B cell (primary cell): Measurements from ENCODE around the gene TGFB1. TPM values are rescaled to one million over a fixed set of nuclear protein-coding genes. Genes with fewer than 3 reads are reported as not detected.
A peak's percentile ranks its signal among the peaks of the same experiment; 100 is the strongest.

Experiments
- ATAC-seq: fragments of 200-7000 bp; cut with Tn5 transposase; one replicate; pipeline ENCODE4 v1.10.0; 2021; ENCODE audit warnings: low read depth, mild to moderate bottlenecking, moderate number of reproducible peaks, moderate library complexity
- CTCF ChIA-PET: fragments of 350-600 bp; sonication (Branson Sonifier 250); formaldehyde crosslinking; loops from one replicate; lab custom pipeline; 2021; ENCODE audit warnings: antibody characterized with exemption, inconsistent platforms; lab: Charles Lee
- POLR2A ChIA-PET: fragments of 350-600 bp; sonication (Branson Sonifier 250); formaldehyde crosslinking; loops from one replicate; lab custom pipeline; 2021; ENCODE audit warnings: antibody characterized with exemption; lab: Charles Lee
- DNase-seq: peaks from one replicate; pipeline ENCODE4 v3.0.0; 2013
- H2AFZ ChIP-seq: 2 replicates; pipeline ENCODE4 v1.6.1; 2012; ENCODE audit warnings: mild to moderate bottlenecking, low read depth, low read length; ENCODE audit not compliant: insufficient read depth, poor library complexity, severe bottlenecking
- H3K27ac ChIP-seq, 2 donors: 1 replicate in 1 of 2; 2 replicates in 1 of 2; pipeline ENCODE4 v1.5.1; 2012 to 2013; ENCODE audit warnings: low read length in 2 of 2, mild to moderate bottlenecking in 2 of 2, moderate library complexity in 1 of 2
- H3K27me3 ChIP-seq, 4 experiments: fragments of 200-600 bp in 1 of 4; sonication (generic) in 1 of 4; replicated peaks in 1 of 4; 1 replicate in 2 of 4; 2 replicates in 2 of 4; pipeline versions ENCODE4 v1.6.1 to v1.7.0; 2013 to 2016; ENCODE audit warnings: low read length in 3 of 4, mild to moderate bottlenecking in 2 of 4, mixed read lengths in 1 of 4, moderate library complexity in 1 of 4; ENCODE audit not compliant: insufficient read depth in 4 of 4, control insufficient read depth in 3 of 4; ENCODE audit errors: control extremely low read depth in 1 of 4
- H3K36me3 ChIP-seq, 2 experiments: replicated peaks in 1 of 2; 1 replicate in 1 of 2; 2 replicates in 1 of 2; pipeline versions ENCODE4 v1.6.1 to v1.7.1; 2013; ENCODE audit warnings: low read length in 1 of 2; ENCODE audit not compliant: insufficient read depth in 2 of 2, control insufficient read depth in 1 of 2; ENCODE audit errors: control extremely low read depth in 1 of 2, extremely low read depth in 1 of 2
- H3K4me1 ChIP-seq, 2 donors: fragments of 200-600 bp in 1 of 2; sonication (generic) in 1 of 2; 1 replicate in 1 of 2; 2 replicates in 1 of 2; pipeline versions ENCODE4 v1.5.1 to v1.6.1; 2013 to 2017; ENCODE audit warnings: low read length in 2 of 2; ENCODE audit not compliant: control insufficient read depth in 2 of 2, insufficient read depth in 2 of 2
- H3K4me2 ChIP-seq: replicated peaks from 2 replicates; pipeline ENCODE3; 2012; ENCODE audit warnings: mild to moderate bottlenecking, low read depth, low read length; ENCODE audit not compliant: poor library complexity, severe bottlenecking
- H3K4me3 ChIP-seq, 5 experiments: fragments of 200-600 bp in 1 of 5; sonication (generic) in 1 of 5; 1 replicate in 3 of 5; 2 replicates in 2 of 5; pipeline versions ENCODE4 v1.5.1 to v1.7.0; 2011 to 2016; ENCODE audit warnings: low read length in 4 of 5, mild to moderate bottlenecking in 4 of 5, low read depth in 2 of 5, control low read depth in 1 of 5, moderate library complexity in 1 of 5; ENCODE audit not compliant: insufficient read depth in 1 of 5; ENCODE audit errors: control extremely low read depth in 1 of 5, extremely low read depth in 1 of 5
- H3K79me2 ChIP-seq: fragments of 200-600 bp; sonication (generic); one replicate; pipeline ENCODE4 v1.6.0; 2016; ENCODE audit warnings: low read length; ENCODE audit not compliant: control insufficient read depth, insufficient read depth
- H3K9ac ChIP-seq: fragments of 200-600 bp; sonication (generic); 2 replicates; pipeline ENCODE4 v1.6.1; 2017; ENCODE audit warnings: mild to moderate bottlenecking, low read length, moderate library complexity
- H3K9me3 ChIP-seq, 3 donors: one replicate each; pipeline versions ENCODE4 v1.6.1 to v1.7.1; 2013; ENCODE audit warnings: low read length in 2 of 3; ENCODE audit not compliant: control insufficient read depth in 2 of 3, insufficient read depth in 1 of 3; ENCODE audit errors: control extremely low read depth in 1 of 3
- H4K20me1 ChIP-seq: 2 replicates; pipeline ENCODE4 v1.6.0; 2012; ENCODE audit warnings: mild to moderate bottlenecking, low read length; ENCODE audit not compliant: insufficient read depth, control insufficient read depth, poor library complexity, severe bottlenecking
- H3K27ac Mint-ChIP-seq: one replicate; pipeline ENCODE4 v1.8.0; 2021; ENCODE audit warnings: mixed read lengths
- H3K27me3 Mint-ChIP-seq: one replicate; pipeline ENCODE4 v1.8.0; 2021; ENCODE audit warnings: mixed read lengths
- H3K4me1 Mint-ChIP-seq: one replicate; pipeline ENCODE4 v1.8.0; 2021; ENCODE audit warnings: mixed read lengths
- H3K4me3 Mint-ChIP-seq: one replicate; pipeline ENCODE4 v1.8.0; 2021; ENCODE audit warnings: mixed read lengths
- H3K9me3 Mint-ChIP-seq: one replicate; pipeline ENCODE4 v1.8.0; 2022; ENCODE audit warnings: mixed read lengths; ENCODE audit not compliant: insufficient read depth
- EZH2 ChIP-seq: IDR thresholded peaks from 2 replicates; pipeline ENCODE4 v1.6.1; 2012; ENCODE audit warnings: borderline replicate concordance, low read depth, mild to moderate bottlenecking, moderate library complexity, low read length; ENCODE audit not compliant: insufficient read depth, poor library complexity, severe bottlenecking
- WGBS: methylation state at CpG from one replicate; pipeline ENCODE4 v1.1.5; 2013; ENCODE audit warnings: missing lambda C conversion rate; ENCODE audit not compliant: insufficient coverage; 5-methylcytosine and 5-hydroxymethylcytosine counted together
- intact Hi-C: fragments of 100-400 bp; cut with micrococcal nuclease; formaldehyde crosslinking; loops from one replicate; pipeline ENCODE4 v1.10.0; 2022
- polyA plus RNA-seq: library from polyadenylated mRNA; depleted of rRNA; stranded (reverse); fragments of >200 nt; gene quantifications from 2 replicates; pipeline ENCODE4 v1.2.3, GENCODE V29; 2012
- total RNA-seq, 2 donors: library from RNA; stranded (reverse); fragments of 120-200 nt in 1 of 2; gene quantifications; 1 replicate in 1 of 2; 2 replicates in 1 of 2; pipeline versions ENCODE4 v1.2.3 to v1.2.4, GENCODE V29; 2013 to 2022
- TF ChIP-seq, protein P1 (sequence below): fragments of 200-600 bp; IDR thresholded peaks from one replicate; pipeline ENCODE4 v1.8.0; 2022; ENCODE audit warnings: antibody characterized with exemption, mild to moderate bottlenecking

TGFB1 gene
- total and polyA plus RNA-seq, 2 donors (not counting 1 experiment from before 2014, with no cell fraction given): 109 to 120 TPM

DNA sequence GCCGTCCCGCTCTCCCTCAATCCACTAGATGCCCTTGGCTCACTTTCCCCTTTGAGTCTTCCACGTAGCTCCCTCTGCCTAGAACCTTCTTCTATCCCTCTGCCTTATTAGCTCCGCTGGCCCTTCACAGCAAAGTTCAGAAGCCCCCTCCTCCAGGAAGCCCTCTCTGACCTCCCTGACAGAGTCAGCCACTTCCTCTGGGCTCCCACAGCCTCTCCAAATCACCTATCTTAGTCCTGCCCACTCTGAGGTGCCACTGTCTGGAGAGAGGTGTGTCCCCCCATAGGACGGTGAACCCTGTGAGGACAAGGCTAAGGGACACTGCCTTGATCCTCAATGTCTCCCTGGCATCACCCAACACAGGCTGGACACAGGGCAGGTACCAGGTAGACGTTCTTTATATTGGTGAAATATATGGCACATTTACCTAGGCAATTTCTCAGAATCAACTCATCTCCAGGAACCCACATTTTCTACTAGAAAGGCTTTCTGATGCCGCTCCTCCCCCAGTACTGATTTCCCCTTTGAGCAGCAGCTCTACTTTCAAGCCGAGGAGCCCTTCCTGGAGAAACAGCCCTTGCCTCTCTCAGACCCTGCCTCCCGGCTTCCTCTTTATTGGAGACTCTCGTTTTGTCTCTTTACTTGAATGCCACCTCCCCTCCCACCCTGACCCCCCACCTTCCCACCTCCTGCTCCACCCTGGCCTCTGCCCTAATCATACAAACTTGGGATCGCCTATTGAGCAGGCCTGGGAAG is 3.4 kb upstream of the TGFB1 start:
- peaks cover 15% of the 10 kb centered on the region for H4K20me1 ChIP-seq
- Mint-ChIP-seq H3K27ac (peak overlapping the region; percentile 67), H3K9me3 (no peaks in the 10 kb centered on the region), H3K27me3 (no peaks in the 10 kb centered on the region), H3K4me3 (no peak overlapping the region), H3K4me1 (peaks cover 17% of the 10 kb centered on the region)
- H3K4me1 ChIP-seq: peaks cover 3 to 6% of the 10 kb centered on the region in 2 donors
- H3K27ac ChIP-seq: no peak overlapping the region
- no peak for ATAC-seq
- H3K79me2 ChIP-seq: peaks cover 26% of the 10 kb centered on the region
- DNase-seq: no peak
- H2AFZ ChIP-seq: no peak overlapping the region
- CTCF ChIA-PET: interaction anchor here (1.1 to 7.6 kb wide), 3 partner anchors 32 to 153 kb away, joined by 3 to 130 read pairs (median 3); no protein-coding TSS in a partner anchor
- no peak overlapping the region for H3K9ac ChIP-seq
- POLR2A ChIA-PET: interaction anchor here (0.7 kb wide), 1 partner anchor 218 kb away, joined by 3 read pairs; no protein-coding TSS in a partner anchor
- no peak overlapping the region for H3K4me2 ChIP-seq
- WGBS: 77% methylated on average over 6 of the region's 11 CpGs
- TF ChIP-seq, protein P1, sequence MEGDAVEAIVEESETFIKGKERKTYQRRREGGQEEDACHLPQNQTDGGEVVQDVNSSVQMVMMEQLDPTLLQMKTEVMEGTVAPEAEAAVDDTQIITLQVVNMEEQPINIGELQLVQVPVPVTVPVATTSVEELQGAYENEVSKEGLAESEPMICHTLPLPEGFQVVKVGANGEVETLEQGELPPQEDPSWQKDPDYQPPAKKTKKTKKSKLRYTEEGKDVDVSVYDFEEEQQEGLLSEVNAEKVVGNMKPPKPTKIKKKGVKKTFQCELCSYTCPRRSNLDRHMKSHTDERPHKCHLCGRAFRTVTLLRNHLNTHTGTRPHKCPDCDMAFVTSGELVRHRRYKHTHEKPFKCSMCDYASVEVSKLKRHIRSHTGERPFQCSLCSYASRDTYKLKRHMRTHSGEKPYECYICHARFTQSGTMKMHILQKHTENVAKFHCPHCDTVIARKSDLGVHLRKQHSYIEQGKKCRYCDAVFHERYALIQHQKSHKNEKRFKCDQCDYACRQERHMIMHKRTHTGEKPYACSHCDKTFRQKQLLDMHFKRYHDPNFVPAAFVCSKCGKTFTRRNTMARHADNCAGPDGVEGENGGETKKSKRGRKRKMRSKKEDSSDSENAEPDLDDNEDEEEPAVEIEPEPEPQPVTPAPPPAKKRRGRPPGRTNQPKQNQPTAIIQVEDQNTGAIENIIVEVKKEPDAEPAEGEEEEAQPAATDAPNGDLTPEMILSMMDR: no peak
- no peak for TF ChIP-seq EZH2
- H3K27me3 ChIP-seq: no peaks in the 10 kb centered on the region
- H3K36me3 ChIP-seq: peaks cover 0 to 3% of the 10 kb centered on the region in 2 experiments
- H3K4me3 ChIP-seq: no peak overlapping the region
- H3K9me3 ChIP-seq: no peaks in the 10 kb centered on the region
- intact Hi-C loops: no loop called here

DNA sequence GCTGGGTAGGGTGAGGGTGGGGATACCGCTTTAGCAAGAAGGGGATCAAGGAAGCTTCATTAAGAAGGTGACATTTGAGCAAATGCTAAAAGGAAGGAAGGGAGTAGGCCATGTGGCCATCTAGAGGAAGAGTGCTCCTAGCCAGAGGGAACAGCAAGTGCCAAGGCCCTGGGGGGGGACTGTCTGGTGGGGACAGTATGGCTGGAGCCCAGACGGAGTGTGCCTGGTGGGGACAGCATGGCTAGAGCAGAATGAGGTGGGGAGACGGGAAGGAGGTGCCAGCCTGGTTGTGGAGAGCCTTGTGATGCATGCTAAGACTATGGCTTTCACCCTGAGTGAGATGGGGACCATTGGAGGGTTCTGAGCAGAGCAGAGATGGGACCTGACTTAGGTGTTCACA is 2.1 kb upstream of the TGFB1 start:
- H3K4me2 ChIP-seq: no peak overlapping the region
- WGBS: 92% methylated on average over 3 of the region's 3 CpGs
- no peak overlapping the region for H3K9ac ChIP-seq
- no peaks in the 10 kb centered on the region for H3K27me3 ChIP-seq
- H3K27me3 Mint-ChIP-seq: no peaks in the 10 kb centered on the region
- peaks cover 5 to 9% of the 10 kb centered on the region in 2 donors for H3K4me1 ChIP-seq
- H3K9me3 ChIP-seq: no peaks in the 10 kb centered on the region
- no peak overlapping the region for H2AFZ ChIP-seq
- POLR2A ChIA-PET: interaction anchor here (1.2 kb wide), 1 partner anchor 8 kb away, joined by 4 read pairs; the partner anchor contains the start of gene B9D2
- CTCF ChIA-PET: interaction anchor here (0.6 to 7.6 kb wide), 12 partner anchors 9 to 220 kb away, joined by 3 to 130 read pairs (median 4); partner anchors contain the start of genes B9D2, CCDC97, CEACAM21 and DMAC2
- H3K27ac Mint-ChIP-seq: peak overlapping the region; percentile 83
- peaks cover 34% of the 10 kb centered on the region for H3K79me2 ChIP-seq
- no peaks in the 10 kb centered on the region for H3K9me3 Mint-ChIP-seq
- intact Hi-C loops: no loop called here
- TF ChIP-seq, protein P1: no peak
- TF ChIP-seq EZH2: no peak
- peaks cover 25% of the 10 kb centered on the region for H3K4me1 Mint-ChIP-seq
- no peaks in the 10 kb centered on the region for H3K36me3 ChIP-seq
- H3K4me3 ChIP-seq: no peak overlapping the region
- ATAC-seq (no peak), DNase-seq (no peak)
- H3K27ac ChIP-seq: no peak overlapping the region
- H4K20me1 ChIP-seq: peaks cover 28% of the 10 kb centered on the region
- H3K4me3 Mint-ChIP-seq: no peak overlapping the region
